Measurements from ENCODE around the gene SMIM33. TPM values are rescaled to one million over a fixed set of nuclear protein-coding genes. Genes with fewer than 3 reads are reported as not detected.
A peak's percentile ranks its signal among the peaks of the same experiment; 100 is the strongest.

The SMIM33 gene
- total and polyA plus RNA-seq, 2 of the 13 experiments (the other 11 are each of a cell fraction or from before 2014, with no cell fraction given), result not detected

GRCh38 chr5:139439013-139439903 is 31.5 kb upstream of the SMIM33 start, which contains the start of gene DNAJC18 (continued):
- TF ChIP-seq CREB1 (IDR thresholded peaks at IDR 0.05) (no peak), CREB1 (CRISPR knock-in tag; IDR thresholded peaks at IDR 0.05) (peak; percentile 51), SPEN (CRISPR knock-in tag; IDR thresholded peaks at IDR 0.05; ENCODE audit: low read depth) (peak; percentile 79), ZHX2 (IDR thresholded peaks at IDR 0.05; ENCODE audit: low read depth) (peak; percentile 82), ZHX2 (CRISPR knock-in tag; IDR thresholded peaks at IDR 0.05; ENCODE audit: borderline replicate concordance) (no peak), RXRA (CRISPR knock-in tag; IDR thresholded peaks at IDR 0.05) (peak; percentile 41; the same call in 1 of the 2 replicates), GATAD1 (CRISPR knock-in tag; IDR thresholded peaks at IDR 0.05) (peak; percentile 73), ZMYM4 (CRISPR knock-in tag; IDR thresholded peaks at IDR 0.05) (peak; percentile 63; the same call in 1 of the 2 replicates), TFDP1 (CRISPR knock-in tag; IDR thresholded peaks at IDR 0.05; ENCODE audit: borderline replicate concordance) (peak; percentile 58; the same call in 1 of the 2 replicates), ZBTB40 (IDR thresholded peaks at IDR 0.05) (no peak), ZBTB40 (CRISPR knock-in tag; IDR thresholded peaks at IDR 0.05) (peak; percentile 28; the same call in 1 of the 2 replicates), ZNF235 (CRISPR knock-in tag; IDR thresholded peaks at IDR 0.05; ENCODE audit: borderline replicate concordance) (0 out of 2 replicates have a peak, but pooled peaks have one; percentile 38), NCOA2 (CRISPR knock-in tag; IDR thresholded peaks at IDR 0.05) (peak; percentile 24; the same call in 1 of the 2 replicates)

All from HepG2 (cell line).